AG04449 (cell line): Measurements from ENCODE around the gene DNAJC7.

ENCODE experiments used
- CTCF ChIA-PET: fragments of 350-600 bp; formaldehyde crosslinking; extraction: SDS; loops from one replicate; lab custom pipeline; 2021; ENCODE audit warnings: antibody characterized with exemption; lab: Yijun Ruan, JAX
- POLR2A ChIA-PET: fragments of 400-600, 350-600 bp; formaldehyde crosslinking; extraction: SDS; loops from one replicate; lab custom pipeline; 2020; ENCODE audit warnings: antibody characterized with exemption, inconsistent platforms; lab: Yijun Ruan, JAX
- DNase-seq: peaks from one replicate; pipeline ENCODE4 v3.0.0-alpha.2; 2010; ENCODE audit warnings: low read depth, low spot score
- H3K4me3 ChIP-seq: 2 replicates; pipeline ENCODE4 v1.5.1; 2011; ENCODE audit warnings: low read depth, mild to moderate bottlenecking, control low read depth, low read length
- TF ChIP-seq, protein P1 (sequence below): IDR thresholded peaks from one replicate; pipeline ENCODE4 v1.5.1; 2011; ENCODE audit warnings: mild to moderate bottlenecking, moderate library complexity, low read length, control low read depth, inconsistent platforms; ENCODE audit not compliant: insufficient read depth; ENCODE audit errors: missing control alignments

The DNAJC7 gene

DNA sequence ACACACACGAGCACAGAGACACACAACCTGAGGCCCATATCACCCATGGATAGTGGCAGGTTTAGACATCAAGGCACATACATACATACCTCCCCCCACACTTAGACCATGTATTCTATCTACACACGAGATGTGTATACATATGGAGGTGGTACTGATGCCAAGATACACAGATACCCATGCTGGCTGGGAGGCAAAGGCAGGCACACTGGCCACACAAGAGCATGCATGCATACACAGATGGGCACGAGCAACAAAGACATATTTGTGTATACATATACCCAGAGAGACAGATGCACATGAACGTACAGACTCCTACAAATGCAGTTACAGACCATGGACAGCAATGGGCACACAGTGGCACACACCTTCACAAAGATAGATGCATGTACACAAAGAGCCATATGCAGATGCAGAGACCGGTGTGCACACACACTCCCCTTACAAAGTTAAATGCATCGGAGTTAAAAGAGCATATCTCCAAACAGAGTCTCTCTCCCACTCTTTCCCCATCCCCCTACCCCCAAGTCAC is 35.2 kb upstream of the DNAJC7 start:
- ChIA-PET CTCF (interaction anchor here (1.6 to 1.9 kb wide), 2 partner anchors 15 to 28 kb away, joined by 6 read pairs; no protein-coding TSS in a partner anchor), POLR2A (no interaction called here)
- no peak overlapping the region for H3K4me3 ChIP-seq
- TF ChIP-seq, protein P1, sequence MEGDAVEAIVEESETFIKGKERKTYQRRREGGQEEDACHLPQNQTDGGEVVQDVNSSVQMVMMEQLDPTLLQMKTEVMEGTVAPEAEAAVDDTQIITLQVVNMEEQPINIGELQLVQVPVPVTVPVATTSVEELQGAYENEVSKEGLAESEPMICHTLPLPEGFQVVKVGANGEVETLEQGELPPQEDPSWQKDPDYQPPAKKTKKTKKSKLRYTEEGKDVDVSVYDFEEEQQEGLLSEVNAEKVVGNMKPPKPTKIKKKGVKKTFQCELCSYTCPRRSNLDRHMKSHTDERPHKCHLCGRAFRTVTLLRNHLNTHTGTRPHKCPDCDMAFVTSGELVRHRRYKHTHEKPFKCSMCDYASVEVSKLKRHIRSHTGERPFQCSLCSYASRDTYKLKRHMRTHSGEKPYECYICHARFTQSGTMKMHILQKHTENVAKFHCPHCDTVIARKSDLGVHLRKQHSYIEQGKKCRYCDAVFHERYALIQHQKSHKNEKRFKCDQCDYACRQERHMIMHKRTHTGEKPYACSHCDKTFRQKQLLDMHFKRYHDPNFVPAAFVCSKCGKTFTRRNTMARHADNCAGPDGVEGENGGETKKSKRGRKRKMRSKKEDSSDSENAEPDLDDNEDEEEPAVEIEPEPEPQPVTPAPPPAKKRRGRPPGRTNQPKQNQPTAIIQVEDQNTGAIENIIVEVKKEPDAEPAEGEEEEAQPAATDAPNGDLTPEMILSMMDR, result no peak
- no peak for DNase-seq

DNA sequence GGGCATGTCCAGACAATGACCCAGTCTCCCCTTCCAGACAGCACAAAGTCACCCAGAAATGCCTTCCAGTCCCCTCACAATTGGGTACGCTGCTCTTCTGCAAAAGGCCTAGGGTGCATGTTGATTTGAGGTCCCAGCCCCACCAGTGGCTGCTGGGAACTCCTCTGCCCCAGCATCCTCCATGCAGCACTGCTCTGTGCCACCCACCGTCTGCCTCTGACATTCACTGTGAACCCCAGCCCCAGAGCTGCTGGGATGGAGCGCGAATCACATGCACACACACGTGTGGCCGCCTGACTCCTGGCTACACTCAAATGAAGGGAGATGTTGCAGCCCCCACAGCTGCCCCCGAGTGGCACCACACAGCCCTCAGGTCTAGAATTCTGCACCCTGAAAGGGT is 34.4 kb upstream of the DNAJC7 start:
- no peak for DNase-seq
- POLR2A ChIA-PET, result no interaction called here
- CTCF ChIA-PET, result interaction anchor here (1.1 to 1.9 kb wide), 5 partner anchors 10 to 27 kb away, joined by 4 to 8 read pairs (median 6); no protein-coding TSS in a partner anchor
- TF ChIP-seq, protein P1, result no peak
- H3K4me3 ChIP-seq, result no peak overlapping the region

DNA sequence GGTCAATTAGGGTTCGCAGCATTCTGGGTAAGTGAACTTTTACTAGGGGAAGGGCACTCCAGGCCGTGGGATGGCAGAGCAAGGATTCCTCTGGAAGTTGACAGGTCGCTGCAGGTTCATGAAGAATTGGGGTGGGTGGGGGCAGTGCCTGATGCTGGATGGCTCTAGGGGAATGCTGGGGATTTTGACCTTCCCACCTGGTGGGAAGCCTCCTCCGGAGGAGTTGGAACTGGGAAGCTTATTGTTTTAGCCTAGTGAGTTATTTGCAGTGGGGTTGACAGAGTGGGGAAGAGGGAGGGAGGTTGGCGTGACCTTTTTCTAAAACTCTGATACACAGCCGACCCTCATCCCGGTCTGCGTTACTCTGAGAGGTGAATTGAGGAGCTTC is 33.8 kb upstream of the DNAJC7 start:
- no peak for DNase-seq
- CTCF ChIA-PET, result interaction anchor here (0.7 to 1.9 kb wide), 6 partner anchors 10 to 47 kb away, joined by 3 to 8 read pairs (median 5); partner anchors contain the start of gene ZNF385C
- TF ChIP-seq, protein P1, result no peak
- POLR2A ChIA-PET, result no interaction called here
- peak overlapping the region; percentile 21 for H3K4me3 ChIP-seq

DNA sequence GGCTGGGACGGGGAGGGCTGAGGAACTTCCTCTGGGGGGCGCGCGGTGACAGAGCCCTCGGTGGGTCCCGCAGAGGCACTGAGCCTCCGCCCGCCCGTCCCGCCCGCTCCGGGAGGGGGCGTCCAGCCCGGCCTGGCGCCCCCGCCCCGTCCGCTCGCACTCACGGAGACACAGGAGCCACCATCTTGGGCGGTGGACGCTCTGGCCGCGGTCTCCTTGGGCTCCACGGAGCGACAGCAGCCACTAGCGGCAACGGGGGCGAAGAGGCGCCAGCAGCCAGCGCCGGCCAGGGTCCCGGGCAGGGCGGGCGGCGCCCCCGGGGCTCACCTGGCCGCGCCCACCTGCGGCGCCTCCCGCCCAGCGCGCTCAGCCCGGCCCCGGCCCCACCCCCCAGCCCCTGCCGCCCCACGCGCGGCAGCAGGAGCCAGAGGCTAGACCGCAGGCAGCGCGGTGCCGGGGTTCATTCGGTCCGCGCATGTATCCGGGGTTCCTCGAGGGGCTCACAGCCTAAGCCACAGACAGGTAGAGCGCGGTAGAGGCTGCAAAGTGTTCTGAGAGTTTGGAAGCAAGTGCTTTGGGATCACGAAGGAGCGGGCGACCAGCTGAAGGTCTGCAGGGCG is 33.3 kb upstream of the DNAJC7 start, which contains the start of gene C17orf113:
Gene C17orf113 (minus strand): TSS at position 209 of the 620 bp plus-strand sequence. CDS start 7,225 bp downstream, outside the sequence.
- DNase-seq, result no peak
- CTCF ChIA-PET, result interaction anchor here (0.7 to 1.9 kb wide), 10 partner anchors 9 to 51 kb away, joined by 3 to 8 read pairs (median 4); partner anchors contain the start of gene ZNF385C
- H3K4me3 ChIP-seq, result peak within 1 kb of the TSS; percentile 55
- TF ChIP-seq, protein P1, result peak; percentile 57
- POLR2A ChIA-PET, result no interaction called here

DNA sequence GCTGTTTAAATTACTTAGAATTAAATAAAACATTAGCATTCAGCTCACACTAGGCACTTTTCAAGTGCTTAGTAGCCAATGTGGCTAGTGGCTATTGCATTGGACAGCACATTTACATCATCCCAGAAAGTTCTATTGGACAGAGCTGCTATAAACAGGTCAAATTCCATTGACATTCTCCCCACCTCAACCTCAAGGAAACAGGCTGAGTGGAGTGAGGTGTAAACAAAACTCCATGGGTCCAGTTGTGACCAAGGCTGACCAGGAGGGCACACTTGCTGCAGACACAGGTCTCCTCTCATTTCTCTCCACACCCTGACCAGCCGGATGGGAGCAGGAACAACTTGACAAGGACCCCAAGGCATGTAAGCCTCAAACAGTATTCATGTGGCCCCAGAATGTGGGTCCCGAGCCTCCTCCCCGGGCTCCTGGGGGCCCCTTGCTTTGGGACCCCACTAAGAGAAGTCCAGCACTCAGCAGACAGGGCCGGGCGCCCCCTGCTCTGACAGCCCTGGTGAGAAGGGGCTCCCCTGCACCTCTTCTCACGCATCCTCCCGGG is 32.7 kb upstream of the DNAJC7 start:
- CTCF ChIA-PET, result interaction anchor here (0.8 to 1.4 kb wide), 7 partner anchors 9 to 52 kb away, joined by 3 to 6 read pairs (median 3); partner anchors contain the start of gene NKIRAS2
- no peak for DNase-seq
- TF ChIP-seq, protein P1, result no peak
- POLR2A ChIA-PET, result interaction anchor here (0.9 kb wide), 1 partner anchor 24 kb away, joined by 3 read pairs; no protein-coding TSS in a partner anchor
- peak overlapping the region; percentile 55 for H3K4me3 ChIP-seq

DNA sequence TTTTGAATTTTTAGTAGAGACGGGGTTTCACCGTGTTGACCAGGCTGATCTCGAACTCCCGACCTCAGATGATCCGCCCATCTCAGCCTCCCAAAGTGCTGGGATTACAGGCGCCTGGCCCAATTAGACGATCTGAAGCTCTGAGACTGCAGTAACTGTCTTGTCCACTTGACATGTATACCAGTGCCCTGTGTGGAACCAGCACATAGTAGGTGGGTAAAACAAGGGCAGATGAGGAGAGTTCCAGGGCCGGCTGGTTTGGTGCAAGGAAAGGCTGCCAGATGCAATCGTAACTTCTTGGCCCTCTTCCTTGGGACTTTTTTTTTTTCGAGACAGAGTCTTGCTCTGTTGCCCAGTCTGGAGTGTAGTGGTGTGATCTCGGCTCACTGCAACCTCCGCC is 30.1 kb upstream of the DNAJC7 start:
- TF ChIP-seq, protein P1, result no peak

More for the DNA sequence above, 30.1 kb upstream of the DNAJC7 start:
- DNase-seq, result no peak
- ChIA-PET POLR2A (no interaction called here), CTCF (interaction anchor here (4.5 kb wide), 1 partner anchor 21 kb away, joined by 23 read pairs; no protein-coding TSS in a partner anchor)
- no peak overlapping the region for H3K4me3 ChIP-seq
